HepG2 (cell line): ENCODE measurements around the gene CYP17A1. TPM values are rescaled to one million over a fixed set of nuclear protein-coding genes. Genes with fewer than 3 reads are reported as not detected.
A peak's percentile ranks its signal among the peaks of the same experiment; 100 is the strongest.

Experiments used
- AKNA ChIP-seq: sonication (generic); formaldehyde crosslinking; IDR thresholded peaks from 2 replicates; pipeline ENCODE4 v1.4.0; 2020; ENCODE audit warnings: missing genetic modification reagents, borderline replicate concordance
- ERF ChIP-seq: IDR thresholded peaks from 2 replicates; pipeline ENCODE4 v1.6.1; 2018; ENCODE audit warnings: missing biosample characterization, missing genetic modification reagents
- FOXK1 ChIP-seq: sonication (generic); formaldehyde crosslinking; IDR thresholded peaks from 2 replicates; pipeline ENCODE4 v1.4.0; 2020; ENCODE audit warnings: low read depth, missing genetic modification reagents, borderline replicate concordance
- FOXP4 ChIP-seq: sonication (generic); formaldehyde crosslinking; IDR thresholded peaks from 2 replicates; pipeline ENCODE4 v1.4.0; 2020; ENCODE audit warnings: missing genetic modification reagents
- HDAC1 ChIP-seq: sonication (generic); formaldehyde crosslinking; IDR thresholded peaks from 2 replicates; pipeline ENCODE4 v1.5.1; 2020; ENCODE audit warnings: mild to moderate bottlenecking, missing genetic modification reagents
- HNRNPUL1 ChIP-seq: fragments of 200-400 bp; formaldehyde crosslinking; IDR thresholded peaks from 2 replicates; pipeline ENCODE4 v1.6.1; 2017; ENCODE audit warnings: low read depth, mild to moderate bottlenecking, low read length, moderate library complexity
- KLF6 ChIP-seq: IDR thresholded peaks from 2 replicates; pipeline ENCODE4 v1.8.0; 2016; ENCODE audit warnings: missing biosample characterization, missing genetic modification reagents
- LCORL ChIP-seq, 2 experiments: fragments of 450-650 bp in 1 of 2; sonication (generic) in 1 of 2; formaldehyde crosslinking in 1 of 2; IDR thresholded peaks; 2 replicates each; pipeline versions ENCODE4 v1.5.0 to v1.6.1; 2017 to 2020; ENCODE audit warnings: antibody characterized with exemption in 1 of 2, missing genetic modification reagents in 1 of 2
- MEIS2 ChIP-seq: sonication (generic); formaldehyde crosslinking; IDR thresholded peaks from 2 replicates; pipeline ENCODE4 v1.9.0; 2021; ENCODE audit warnings: mild to moderate bottlenecking, missing genetic modification reagents
- MXD1 ChIP-seq: sonication (generic); formaldehyde crosslinking; IDR thresholded peaks from 2 replicates; pipeline ENCODE4 v1.4.0; 2020; ENCODE audit warnings: mild to moderate bottlenecking, missing genetic modification reagents
- MZF1 ChIP-seq: sonication (generic); formaldehyde crosslinking; IDR thresholded peaks from 2 replicates; pipeline ENCODE4 v1.8.1; 2023; ENCODE audit warnings: mild to moderate bottlenecking, missing genetic modification reagents, borderline replicate concordance
- NONO ChIP-seq, 2 experiments: fragments of 450-650 bp in 1 of 2; sonication (generic) in 1 of 2; formaldehyde crosslinking in 1 of 2; IDR thresholded peaks in 1 of 2; conservative IDR thresholded peaks in 1 of 2; 2 replicates each; pipeline versions ENCODE4 v1.6.1 to v1.8.0; 2017 to 2022; ENCODE audit warnings: mild to moderate bottlenecking in 1 of 2, missing genetic modification reagents in 1 of 2, moderate library complexity in 1 of 2
- NR0B2 ChIP-seq: sonication (generic); formaldehyde crosslinking; IDR thresholded peaks from 2 replicates; pipeline ENCODE4 v1.4.0; 2020; ENCODE audit warnings: mild to moderate bottlenecking, missing genetic modification reagents
- SKI ChIP-seq: fragments of 450-650 bp; IDR thresholded peaks from one replicate; pipeline ENCODE4 v1.6.1; 2018; ENCODE audit warnings: mild to moderate bottlenecking; ENCODE audit not compliant: partially characterized antibody
- ZFY ChIP-seq: sonication (generic); formaldehyde crosslinking; IDR thresholded peaks from 2 replicates; pipeline ENCODE4 v1.4.0; 2020; ENCODE audit warnings: missing genetic modification reagents
- polyA plus RNA-seq, 8 experiments: library from polyadenylated mRNA; depleted of rRNA in 3 of 8; stranded (reverse) in 7 of 8; unstranded in 1 of 8; fragments of >200 nt; fragmentation: Illumina TruSeq in 4 of 8; extraction: Trizol in 4 of 8; gene quantifications; 2 replicates each; pipeline versions ENCODE4 v1.2.1 to v1.2.3, GENCODE V29; 2011 to 2016; ENCODE audit warnings: low read depth in 4 of 8, missing spikeins in 1 of 8, mixed read lengths in 1 of 8; ENCODE audit not compliant: insufficient read depth in 1 of 8
- total RNA-seq, 5 experiments: library from RNA; depleted of rRNA; stranded (reverse); fragments of >200 nt; fragmentation: Illumina TruSeq; extraction: Trizol; gene quantifications; 2 replicates each; pipeline ENCODE4 v1.2.3, GENCODE V29; 2016; ENCODE audit warnings: low read depth in 1 of 5

CYP17A1 gene
- total and polyA plus RNA-seq, 2 of the 13 experiments (the other 11 are each of a cell fraction or from before 2014, with no cell fraction given): 0.13 to 1.1 TPM

- TF ChIP-seq AKNA (CRISPR knock-in tag) (no peak), MZF1 (CRISPR knock-in tag) (no peak), ZFY (peak; percentile 15; the same call in 1 of the 2 replicates), KLF6 (CRISPR knock-in tag) (0 out of 2 replicates have a peak, but pooled peaks have one; percentile 31), SKI (peak; percentile 38), HDAC1 (CRISPR knock-in tag) (peak; percentile 67; the same call in 1 of the 2 replicates), ERF (CRISPR knock-in tag) (peak; percentile 2; the same call in 1 of the 2 replicates), HNRNPUL1 (no peak), LCORL (IDR thresholded peaks at IDR 0.05) (no peak), LCORL (CRISPR knock-in tag; IDR thresholded peaks at IDR 0.05) (peak; percentile 63), NONO (IDR thresholded peaks at IDR 0.05) (no peak), NONO (CRISPR knock-in tag; conservative IDR thresholded peaks at IDR 0.05) (peak; percentile 48; the same call in 1 of the 2 replicates), MEIS2 (CRISPR knock-in tag) (peak; percentile 70; the same call in 1 of the 2 replicates), FOXP4 (CRISPR knock-in tag) (peak; percentile 80), FOXK1 (CRISPR knock-in tag) (0 out of 2 replicates have a peak, but pooled peaks have one; percentile 19), MXD1 (CRISPR knock-in tag) (no peak), NR0B2 (CRISPR knock-in tag) (no peak)
Observed at GRCh38 chr10:102813734-102814452, 23.3 kb downstream of the CYP17A1 start (continued).
